GM20431 (cell line): ENCODE results near the gene FLVCR1.

Experiments
- in situ Hi-C: fragments of 300-500 bp; cut with MseI, MboI; formaldehyde crosslinking; loops from one replicate; pipeline ENCODE4 v1.15.0; 2020; ENCODE audit warnings: low sequenced_read_pairs; ENCODE audit not compliant: unreplicated experiment

FLVCR1 gene

GRCh38 chr1:212942679-212943392 lies 84.8 kb downstream of the FLVCR1 start:
- in situ Hi-C loops: no loop called here

- in situ Hi-C loops: no loop called here
Observed at GRCh38 chr1:212943393-212943710, 85.3 kb downstream of the FLVCR1 start.

GRCh38 chr1:212944229-212944901 lies 86.3 kb downstream of the FLVCR1 start:
- in situ Hi-C loops: no loop called here

GRCh38 chr1:212945056-212945455 lies 87.0 kb downstream of the FLVCR1 start:
- in situ Hi-C loops: no loop called here

- in situ Hi-C loops: no loop called here
Observed at GRCh38 chr1:212945463-212946160, 87.5 kb downstream of the FLVCR1 start.

- in situ Hi-C loops: no loop called here
Observed at GRCh38 chr1:212946872-212947271, 88.8 kb downstream of the FLVCR1 start.
